HEK293T (cell line): ENCODE measurements around the gene MRPS6.

Source experiments
- ELF4 ChIP-seq: fragments of 450-650 bp; IDR thresholded peaks from 2 replicates; pipeline ENCODE4 v1.6.1; 2017; ENCODE audit warnings: antibody characterized with exemption
- FOXM1 ChIP-seq: fragments of 450-650 bp; IDR thresholded peaks from 2 replicates; pipeline ENCODE4 v1.6.1; 2017; ENCODE audit warnings: mild to moderate bottlenecking, borderline replicate concordance
- LEF1 ChIP-seq: fragments of 450-650 bp; IDR thresholded peaks from 2 replicates; pipeline ENCODE4 v1.6.1; 2017; ENCODE audit warnings: mild to moderate bottlenecking, borderline replicate concordance
- NFRKB ChIP-seq: fragments of 450-650 bp; IDR thresholded peaks from 2 replicates; pipeline ENCODE4 v1.6.1; 2016; ENCODE audit warnings: mild to moderate bottlenecking, moderate library complexity
- SP1 ChIP-seq: fragments of 450-650 bp; IDR thresholded peaks from 2 replicates; pipeline ENCODE4 v1.6.1; 2017
- SUZ12 ChIP-seq: fragments of 450-650 bp; IDR thresholded peaks from 2 replicates; pipeline ENCODE4 v1.6.1; 2016; ENCODE audit warnings: mild to moderate bottlenecking
- TARDBP ChIP-seq: fragments of 450-650 bp; IDR thresholded peaks from 2 replicates; pipeline ENCODE4 v1.6.1; 2016
- ZNF384 ChIP-seq: fragments of 450-650 bp; IDR thresholded peaks from 2 replicates; pipeline ENCODE4 v1.6.1; 2016

DNA sequence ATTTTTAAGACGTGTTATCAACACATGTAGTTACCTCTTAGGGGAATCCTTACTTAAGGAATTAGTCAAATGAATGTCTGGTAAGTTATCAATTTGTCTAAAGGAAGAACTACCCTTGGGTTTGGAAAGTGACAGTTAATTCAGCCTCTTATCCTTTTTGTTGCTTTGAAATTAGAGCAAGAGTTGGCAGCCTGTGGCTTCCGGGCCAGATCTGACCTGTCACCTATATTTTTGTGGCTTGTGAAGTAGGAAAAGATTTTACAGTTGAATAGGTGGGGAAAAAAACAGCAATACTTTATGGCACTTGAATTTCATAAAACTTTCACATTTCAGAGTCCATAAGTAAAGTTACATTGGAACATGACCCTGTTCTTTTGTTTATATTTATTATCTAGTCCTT lies 5.5 kb downstream of the MRPS6 start:
- no peak for TF ChIP-seq FOXM1
- TF ChIP-seq ZNF384 = no peak
- no peak for TF ChIP-seq TARDBP
- TF ChIP-seq SP1 = no peak
- TF ChIP-seq NFRKB = no peak
- TF ChIP-seq ELF4 = no peak
- no peak for TF ChIP-seq SUZ12
- no peak for TF ChIP-seq LEF1
